Neural cell (in vitro differentiated cells): ENCODE measurements around the gene ADAMTS18.

Experiments used
- CTCF ChIP-seq: fragments of 450-650 bp; IDR thresholded peaks from 2 replicates; pipeline ENCODE4 v1.5.1; 2014; ENCODE audit warnings: antibody characterized with exemption, mild to moderate bottlenecking, moderate library complexity; ENCODE audit not compliant: poor library complexity, severe bottlenecking
- EZH2 ChIP-seq: fragments of 200-600, 300-800 bp; shearing (Covaris generic), sonication (generic); IDR thresholded peaks from 2 replicates; pipeline ENCODE4 v1.6.1; 2014; ENCODE audit warnings: antibody characterized with exemption, low read length, borderline replicate concordance, mild to moderate bottlenecking; ENCODE audit not compliant: insufficient read depth, poor library complexity, severe bottlenecking
- POLR2AphosphoS5 ChIP-seq: IDR thresholded peaks from 2 replicates; pipeline ENCODE4 v1.6.1; 2012
- SMC3 ChIP-seq: fragments of 450-650 bp; conservative IDR thresholded peaks from 2 replicates; pipeline ENCODE4 v1.6.1; 2014; ENCODE audit warnings: antibody characterized with exemption, mild to moderate bottlenecking, moderate library complexity; ENCODE audit not compliant: poor library complexity
- TAF1 ChIP-seq: IDR thresholded peaks from 2 replicates; pipeline ENCODE4 v1.6.1; 2012; ENCODE audit warnings: low read depth

- TF ChIP-seq CTCF: no peak
- no peak for TF ChIP-seq POLR2AphosphoS5
- no peak for TF ChIP-seq TAF1
- TF ChIP-seq SMC3: no peak
- no peak for TF ChIP-seq EZH2
Observed at GRCh38 chr16:77364770-77365169, 70.1 kb downstream of the ADAMTS18 start.
